Activated CD4-positive, alpha-beta T cell treated with anti-CD3 and anti-CD28 coated beads, Interleukin-2, amount 50 U/mL, for 1 hour (primary cell): ENCODE data around the gene CDKL5.
"Not testable (repeated sequence)": the region's sequence is repeated elsewhere in the genome, so short reads cannot be mapped to it uniquely, and the experiment has no call there.

ENCODE experiments used
- DNase-seq: peaks from one replicate; pipeline ENCODE4 v3.0.0-alpha.2; 2020

Gene CDKL5

DNA sequence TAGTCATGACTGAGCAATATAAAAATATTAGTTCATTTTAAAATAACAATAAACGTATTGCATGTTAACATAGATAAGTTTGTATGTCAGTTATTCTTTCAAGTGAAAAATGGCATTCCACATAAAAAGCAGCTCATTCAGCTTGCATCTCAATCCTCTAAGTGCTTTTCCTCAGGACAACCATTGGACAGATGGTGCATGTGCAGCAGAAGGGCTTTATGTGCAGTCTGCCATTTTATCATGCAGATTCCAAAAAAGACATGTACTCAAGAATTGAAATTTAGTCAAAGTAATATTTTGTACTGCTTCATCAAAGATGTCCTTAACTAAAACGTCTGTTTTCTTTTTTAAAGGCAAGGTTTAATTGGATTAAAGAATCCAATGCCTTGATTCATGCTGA, 153.1 kb downstream of the CDKL5 start:
- no peak for DNase-seq

- DNase-seq, result no peak
Measured at GRCh38 chrX:18579495-18579894, 154.1 kb downstream of the CDKL5 start.

- DNase-seq, result no peak
Measured at GRCh38 chrX:18582910-18583493, 157.6 kb downstream of the CDKL5 start.

- DNase-seq, result not testable (repeated sequence)
Measured at GRCh38 chrX:18589292-18589691, 163.9 kb downstream of the CDKL5 start.

GRCh38 chrX:18591834-18592233, 166.4 kb downstream of the CDKL5 start:
- DNase-seq, result no peak

- DNase-seq, result no peak
Measured at GRCh38 chrX:18594079-18594478, 168.7 kb downstream of the CDKL5 start.

GRCh38 chrX:18596096-18596495, 170.7 kb downstream of the CDKL5 start:
- no peak for DNase-seq

DNA sequence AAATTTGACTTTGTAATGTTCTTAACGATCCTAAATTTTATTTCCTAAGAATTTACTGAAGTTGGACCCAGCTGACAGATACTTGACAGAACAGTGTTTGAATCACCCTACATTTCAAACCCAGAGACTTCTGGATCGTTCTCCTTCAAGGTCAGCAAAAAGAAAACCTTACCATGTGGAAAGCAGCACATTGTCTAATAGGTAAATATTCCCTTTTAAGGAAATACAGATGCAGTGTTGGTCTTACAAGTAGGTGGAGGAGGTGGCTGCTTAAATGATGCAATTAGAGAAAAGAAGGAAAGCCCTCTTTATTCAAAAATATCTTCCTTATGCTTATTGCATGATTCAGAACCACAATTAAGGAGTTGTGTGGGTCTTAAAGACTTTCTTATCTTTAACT, 173.0 kb downstream of the CDKL5 start:
- DNase-seq, result no peak

- DNase-seq, result no peak
Measured at GRCh38 chrX:18607966-18608365, 182.6 kb downstream of the CDKL5 start.

- DNase-seq, result no peak
Measured at GRCh38 chrX:18613930-18614639, 188.7 kb downstream of the CDKL5 start.

DNA sequence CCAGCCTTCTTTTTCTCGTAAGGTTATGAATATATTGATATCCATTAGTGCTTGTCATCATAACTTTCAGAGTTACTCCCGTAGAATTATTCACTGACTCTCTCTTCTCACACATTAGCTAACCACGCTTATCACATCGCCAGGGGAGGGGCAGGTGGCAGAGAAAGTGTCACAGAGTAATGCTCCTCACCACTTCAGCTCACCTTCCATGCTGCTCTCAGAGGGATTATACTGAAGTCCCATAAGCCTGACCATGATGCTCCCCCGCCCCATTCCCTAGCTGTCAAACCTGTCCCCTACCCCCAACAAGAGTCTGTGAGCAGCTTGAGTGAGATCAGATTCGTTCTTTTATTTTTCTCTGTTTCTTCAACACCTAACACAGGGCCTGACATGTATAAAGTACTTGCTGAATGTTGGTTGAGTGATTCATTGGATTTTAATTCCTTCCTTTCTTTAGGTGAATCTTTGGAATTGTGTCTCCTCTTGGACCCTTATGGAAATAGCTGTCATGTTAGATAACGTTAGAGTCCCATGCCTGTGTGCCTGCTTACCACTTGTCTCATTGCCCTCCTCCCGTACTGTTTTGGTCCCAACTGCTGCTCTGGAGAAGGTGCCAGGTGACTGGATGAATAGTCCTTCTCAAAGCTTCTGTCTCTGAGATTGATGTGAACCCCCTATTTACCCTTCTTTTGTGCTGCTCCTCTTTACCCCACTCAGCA, 191.4 kb downstream of the CDKL5 start:
- no peak for DNase-seq

DNA sequence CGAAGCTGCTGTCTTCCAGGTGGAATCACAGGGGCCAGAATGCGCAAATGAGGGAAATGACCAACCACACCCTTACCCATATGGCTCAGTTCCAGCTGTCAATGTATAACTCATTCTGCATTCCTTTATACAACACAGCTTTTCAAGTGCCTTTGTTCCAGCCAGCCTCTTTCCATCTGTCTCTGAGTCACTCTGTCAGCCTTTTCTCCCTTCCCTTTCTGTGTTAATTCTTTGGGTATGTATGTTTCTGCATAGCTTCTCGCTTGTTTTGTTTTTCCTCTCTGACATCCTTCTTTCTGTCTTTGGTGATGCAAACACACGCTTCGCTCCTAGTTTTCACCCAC, 192.0 kb downstream of the CDKL5 start:
- DNase-seq, result no peak

- DNase-seq, result no peak
Measured at GRCh38 chrX:18619288-18619687, 193.9 kb downstream of the CDKL5 start.

- no peak for DNase-seq
Measured at GRCh38 chrX:18620349-18620748, 194.9 kb downstream of the CDKL5 start.

DNA sequence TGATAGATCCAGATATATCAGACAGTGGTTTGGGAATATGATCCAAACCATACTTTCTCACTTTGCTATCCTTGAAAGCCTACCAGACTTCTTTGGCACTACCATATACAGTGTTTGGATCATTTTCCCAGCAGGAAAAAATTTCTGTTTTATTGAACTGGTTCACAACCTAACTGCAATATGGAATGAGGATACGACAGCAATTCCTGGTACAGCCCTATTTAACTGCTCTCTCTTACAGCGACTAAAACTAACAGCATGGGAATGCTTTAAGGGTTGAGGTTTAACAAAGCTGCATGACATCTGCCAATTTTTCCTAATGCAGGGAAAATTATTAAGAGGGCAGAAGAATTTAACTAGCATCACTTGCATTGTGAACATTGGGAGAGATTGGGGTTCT, 199.2 kb downstream of the CDKL5 start:
- DNase-seq, result no peak

DNA sequence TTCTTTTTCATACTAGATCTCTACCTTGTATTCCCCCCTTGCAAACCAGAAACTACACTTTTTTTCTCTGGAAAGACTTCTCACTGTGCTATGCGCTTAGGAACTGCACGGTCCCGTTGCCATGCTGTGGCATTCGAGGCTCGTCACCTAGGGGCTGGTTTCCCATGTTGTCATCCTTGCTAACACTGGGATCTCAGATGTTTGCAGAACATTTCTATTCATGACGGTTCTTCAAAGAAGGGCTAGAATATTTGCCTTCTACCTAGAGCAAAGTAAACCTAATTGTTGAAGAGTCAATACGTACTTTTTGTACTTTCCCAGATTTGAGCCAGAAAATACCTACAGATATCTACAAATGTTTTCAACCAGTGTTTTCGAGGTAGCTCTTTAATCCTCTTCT, 205.5 kb downstream of the CDKL5 start:
- no peak for DNase-seq

DNA sequence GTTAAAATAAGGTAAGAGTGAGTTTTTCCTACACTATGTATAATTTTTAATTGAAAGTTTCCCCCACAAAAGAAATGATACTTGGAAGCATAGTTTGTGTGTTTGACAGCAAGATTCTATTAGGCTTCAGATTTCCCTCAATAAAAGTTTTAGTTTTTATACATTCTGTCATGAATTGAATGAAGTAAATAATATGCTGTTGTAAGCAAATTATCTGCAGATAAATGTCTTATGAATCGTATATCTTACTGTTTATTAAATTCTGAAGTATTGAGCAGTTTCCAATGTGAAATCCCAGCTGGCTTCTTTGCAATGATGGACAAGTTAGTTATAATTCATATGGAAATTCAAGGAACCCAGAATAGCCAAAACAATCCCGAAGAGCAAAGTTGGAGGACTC, 213.0 kb downstream of the CDKL5 start:
- no peak for DNase-seq

DNA sequence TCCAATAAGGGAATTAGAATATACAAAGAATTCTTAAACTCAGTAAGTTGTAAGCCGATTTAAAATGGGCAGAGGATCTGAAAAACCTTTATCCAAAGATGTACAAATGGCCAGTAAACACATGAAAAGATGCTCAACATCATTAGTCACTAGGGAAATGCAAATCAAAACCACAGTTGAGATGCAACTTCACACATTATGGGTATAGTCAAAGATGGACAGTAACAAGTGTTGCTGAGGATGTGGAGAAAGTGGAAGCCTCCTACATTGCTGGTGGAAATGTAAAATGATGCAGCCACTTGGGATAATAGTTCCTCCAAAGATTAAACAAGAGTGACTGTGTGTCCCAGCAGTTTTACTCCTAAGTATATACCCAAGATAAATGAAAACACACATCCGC, 213.9 kb downstream of the CDKL5 start:
- DNase-seq, result no peak

DNA sequence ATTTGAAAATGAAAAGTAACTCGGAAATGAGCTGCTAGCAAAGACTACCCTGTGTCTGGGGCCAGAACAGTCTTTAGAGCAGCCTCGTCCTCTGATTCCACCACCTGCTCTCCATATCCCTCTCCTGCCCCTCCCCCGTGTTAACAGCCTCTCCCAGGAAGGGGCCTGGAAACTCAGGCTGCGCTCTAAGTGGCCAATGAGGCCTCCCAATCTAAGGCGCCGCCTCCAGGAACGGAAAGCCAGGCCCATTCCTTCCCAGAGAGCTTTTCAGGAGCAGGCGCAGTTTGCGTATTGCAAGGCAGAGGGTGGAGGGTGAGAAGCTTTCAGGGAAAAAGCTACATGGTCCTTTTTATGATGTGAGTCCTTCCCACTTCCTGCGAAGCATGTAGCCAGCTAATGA, 215.3 kb downstream of the CDKL5 start:
- DNase-seq, result no peak

- DNase-seq, result no peak
Measured at GRCh38 chrX:18643243-18643642, 217.8 kb downstream of the CDKL5 start.

DNA sequence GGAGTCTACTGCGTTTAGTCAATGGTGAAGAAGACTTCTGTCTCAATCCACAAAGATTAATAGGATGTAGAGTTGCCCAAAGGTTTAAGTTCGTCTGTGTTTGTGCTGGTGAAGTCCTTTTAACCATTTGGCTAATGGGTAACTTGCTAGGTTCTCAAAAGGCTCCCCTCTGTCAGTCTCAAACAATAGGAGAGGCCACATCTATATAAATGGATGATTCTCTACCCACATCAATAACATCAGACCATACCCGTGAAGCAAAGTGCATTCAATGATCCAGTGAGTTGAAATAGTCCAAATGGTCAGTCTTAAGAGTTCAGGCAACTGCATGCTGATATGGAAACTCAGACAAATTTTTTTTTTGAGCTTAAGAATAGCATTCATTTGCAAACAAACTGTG, 218.4 kb downstream of the CDKL5 start:
- no peak for DNase-seq

- DNase-seq, result no peak
Measured at GRCh38 chrX:18647621-18648020, 222.2 kb downstream of the CDKL5 start.

DNA sequence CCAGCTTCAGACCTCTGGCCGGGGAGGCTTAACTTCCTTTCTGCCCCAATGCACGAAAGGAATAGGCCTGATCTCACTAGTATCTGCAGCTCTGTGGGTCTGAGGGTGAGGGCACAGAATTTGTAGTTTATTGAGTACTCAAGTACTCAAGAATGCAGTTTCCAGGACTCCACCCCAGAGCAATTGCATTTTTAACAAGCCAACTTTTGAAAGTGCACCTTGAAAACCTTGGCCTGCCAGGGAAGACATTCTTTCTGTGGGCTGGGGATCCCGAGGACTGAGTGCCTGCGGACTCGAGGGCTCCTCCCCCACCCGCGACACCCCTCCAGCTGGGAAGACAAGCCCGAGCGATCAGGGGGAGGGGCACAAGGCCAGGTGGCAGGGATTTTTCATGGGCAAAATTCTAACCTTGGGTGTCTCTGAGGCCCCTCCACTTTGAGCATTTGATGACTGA, 224.1 kb downstream of the CDKL5 start:
- no peak for DNase-seq

DNA sequence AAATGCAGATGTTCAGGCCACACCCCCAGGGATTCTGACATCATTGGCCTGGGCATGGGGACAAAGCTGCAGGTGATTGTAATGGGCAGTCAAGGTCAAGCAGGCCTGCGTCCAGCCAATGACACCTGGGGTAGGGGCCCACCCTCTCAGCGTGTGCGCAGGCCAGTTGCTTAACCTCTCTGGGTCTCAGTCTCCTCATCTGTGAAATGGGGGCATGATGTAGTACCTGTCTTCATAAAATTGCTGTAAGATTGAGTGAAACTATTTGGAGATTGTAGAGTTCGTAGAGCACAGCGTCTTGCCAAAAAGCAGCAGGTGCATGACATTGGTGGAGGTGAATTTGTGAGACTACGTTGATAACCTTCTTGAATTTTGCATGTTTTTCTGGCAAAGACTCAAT, 225.3 kb downstream of the CDKL5 start:
- no peak for DNase-seq
